Tibial nerve (tissue), 4 donors: ENCODE results near the gene RASSF7.

Experiments used
- EP300 ChIP-seq, 2 donors: sonication (generic); formaldehyde crosslinking; IDR thresholded peaks; one replicate each; pipeline ENCODE4 v1.6.1; 2017; ENCODE audit warnings: antibody characterized with exemption in 2 of 2, mild to moderate bottlenecking in 1 of 2
- TF ChIP-seq, protein P1 (sequence below), 5 experiments: fragments of 200-600 bp in 3 of 5; fragments of 450-650 bp in 2 of 5; sonication (generic) in 3 of 5; IDR thresholded peaks; one replicate each; pipeline ENCODE4 v1.5.1; 2016 to 2019; ENCODE audit warnings: antibody characterized with exemption in 5 of 5, mild to moderate bottlenecking in 3 of 5, moderate library complexity in 2 of 5

DNA sequence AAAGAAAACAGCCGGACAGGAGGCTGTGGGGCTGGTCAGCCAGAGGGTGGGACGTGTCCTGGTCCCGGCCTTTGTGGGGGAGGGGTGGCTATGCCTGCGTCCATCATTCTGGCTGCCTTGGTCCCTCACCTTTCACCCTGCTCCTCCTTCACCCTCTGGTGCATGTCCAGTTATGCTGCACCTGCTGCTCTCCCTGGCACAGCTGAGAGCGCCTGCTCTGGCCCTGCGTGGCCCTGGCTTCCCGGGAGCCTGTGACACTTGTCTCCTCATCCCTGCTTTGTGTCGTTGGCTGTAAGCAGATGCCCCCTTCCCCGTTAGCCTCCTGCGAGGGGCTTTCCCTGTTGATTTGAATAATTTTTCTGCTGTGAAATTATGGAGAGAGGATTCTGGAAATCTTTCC lies 32.1 kb downstream of the RASSF7 start:
- TF ChIP-seq, protein P1, sequence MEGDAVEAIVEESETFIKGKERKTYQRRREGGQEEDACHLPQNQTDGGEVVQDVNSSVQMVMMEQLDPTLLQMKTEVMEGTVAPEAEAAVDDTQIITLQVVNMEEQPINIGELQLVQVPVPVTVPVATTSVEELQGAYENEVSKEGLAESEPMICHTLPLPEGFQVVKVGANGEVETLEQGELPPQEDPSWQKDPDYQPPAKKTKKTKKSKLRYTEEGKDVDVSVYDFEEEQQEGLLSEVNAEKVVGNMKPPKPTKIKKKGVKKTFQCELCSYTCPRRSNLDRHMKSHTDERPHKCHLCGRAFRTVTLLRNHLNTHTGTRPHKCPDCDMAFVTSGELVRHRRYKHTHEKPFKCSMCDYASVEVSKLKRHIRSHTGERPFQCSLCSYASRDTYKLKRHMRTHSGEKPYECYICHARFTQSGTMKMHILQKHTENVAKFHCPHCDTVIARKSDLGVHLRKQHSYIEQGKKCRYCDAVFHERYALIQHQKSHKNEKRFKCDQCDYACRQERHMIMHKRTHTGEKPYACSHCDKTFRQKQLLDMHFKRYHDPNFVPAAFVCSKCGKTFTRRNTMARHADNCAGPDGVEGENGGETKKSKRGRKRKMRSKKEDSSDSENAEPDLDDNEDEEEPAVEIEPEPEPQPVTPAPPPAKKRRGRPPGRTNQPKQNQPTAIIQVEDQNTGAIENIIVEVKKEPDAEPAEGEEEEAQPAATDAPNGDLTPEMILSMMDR (IDR thresholded peaks at IDR 0.05) = no peak
- no peak for TF ChIP-seq EP300 (IDR thresholded peaks at IDR 0.05)
